Ovary (tissue), 9 donors: ENCODE results near the gene SNX13. TPM values are rescaled to one million over a fixed set of nuclear protein-coding genes. Genes with fewer than 3 reads are reported as not detected.
"Not testable (repeated sequence)": the region's sequence is repeated elsewhere in the genome, so short reads cannot be mapped to it uniquely, and the experiment has no call there.

Experiments used
- DNase-seq, 5 donors: peaks; one replicate each; pipeline ENCODE4 v3.0.0-alpha.2; 2019 to 2020
- H3K27ac ChIP-seq, 2 donors: fragments of 200-600 bp; one replicate each; pipeline versions ENCODE4 v1.5.1 to v1.8.0; 2019 to 2022
- H3K27me3 ChIP-seq: fragments of 200-600 bp; one replicate; pipeline ENCODE4 v1.8.0; 2022
- H3K36me3 ChIP-seq: fragments of 200-600 bp; sonication (generic); one replicate; pipeline ENCODE4 v1.5.1; 2019
- H3K4me1 ChIP-seq: one replicate; pipeline ENCODE4 v1.8.1; 2013; ENCODE audit warnings: mild to moderate bottlenecking, moderate library complexity; ENCODE audit not compliant: insufficient read depth
- H3K4me3 ChIP-seq: fragments of 200-600 bp; sonication (generic); one replicate; pipeline ENCODE4 v1.5.1; 2017
- H3K9me3 ChIP-seq, 2 donors: fragments of 200-600 bp in 1 of 2; sonication (generic) in 1 of 2; one replicate each; pipeline versions ENCODE4 v1.5.1 to v1.8.1; 2013 to 2019; ENCODE audit warnings: mild to moderate bottlenecking in 1 of 2, moderate library complexity in 1 of 2
- EP300 ChIP-seq: sonication (generic); formaldehyde crosslinking; IDR thresholded peaks from one replicate; pipeline ENCODE4 v1.6.1; 2017; ENCODE audit warnings: antibody characterized with exemption
- POLR2A ChIP-seq: fragments of 450-650 bp; IDR thresholded peaks from one replicate; pipeline ENCODE4 v1.6.1; 2017; ENCODE audit warnings: antibody characterized with exemption, mild to moderate bottlenecking, moderate library complexity
- WGBS, 3 donors: extraction: QIAGEN DNeasy Blood & Tissue Kit in 1 of 3; methylation state at CpG; one replicate each; pipeline versions ENCODE4 v1.1.5 to v1.1.7; 2013 to 2017; 5-methylcytosine and 5-hydroxymethylcytosine counted together
- intact Hi-C, 4 donors: fragments of 100-400 bp; cut with DNase I; formaldehyde crosslinking; loops; one replicate each; pipeline versions ENCODE4 v1.11.0 to v1.15.1; 2022 to 2023
- polyA plus RNA-seq, 2 donors: library from polyadenylated mRNA; stranded (reverse); fragments of 200-250 nt in 1 of 2; fragments of 350-450 nt in 1 of 2; fragmentation: Illumina TruSeq in 1 of 2; extraction: RNeasy Lipid Tissue Mini Kit (QIAGEN cat#74804) in 1 of 2; gene quantifications; one replicate each; pipeline ENCODE4 v1.2.3, GENCODE V29; 2013 to 2014
- total RNA-seq, 7 donors: library from RNA; depleted of rRNA in 2 of 7; stranded (reverse); fragments of >200 nt in 2 of 7; fragmentation: NEBNext Ultra II Directional in 3 of 7; extraction: Animal tissue kit (Norgen Biotek cat#: 25700) in 3 of 7; gene quantifications; one replicate each; pipeline versions ENCODE4 v1.1.0 to v1.2.4, GENCODE V29; 2016 to 2023
- TF ChIP-seq, protein P1 (sequence below), 3 donors: fragments of 450-650 bp in 2 of 3; fragments of 200-600 bp in 1 of 3; IDR thresholded peaks; one replicate each; pipeline versions ENCODE4 v1.5.1 to v1.8.0; 2016 to 2022; ENCODE audit warnings: antibody characterized with exemption in 3 of 3, mild to moderate bottlenecking in 1 of 3
- donor health status: DM: no; HTN: no; CAD: no; lungs with moderate emphysema.
- donor health status: DM: no; HTN: no; CAD: no.
- donor health status: Bipolar disorder and iron deficiency.
- donor health status: DM: yes; HTN: yes; CAD: no.
- donor health status: DM: no; HTN: no; CAD: no.
- donor health status: DM: yes; HTN: yes; CAD: no.

The SNX13 gene
- total and polyA plus RNA-seq, 9 donors = 12.1 to 51.1 (median 46.1) TPM

DNA sequence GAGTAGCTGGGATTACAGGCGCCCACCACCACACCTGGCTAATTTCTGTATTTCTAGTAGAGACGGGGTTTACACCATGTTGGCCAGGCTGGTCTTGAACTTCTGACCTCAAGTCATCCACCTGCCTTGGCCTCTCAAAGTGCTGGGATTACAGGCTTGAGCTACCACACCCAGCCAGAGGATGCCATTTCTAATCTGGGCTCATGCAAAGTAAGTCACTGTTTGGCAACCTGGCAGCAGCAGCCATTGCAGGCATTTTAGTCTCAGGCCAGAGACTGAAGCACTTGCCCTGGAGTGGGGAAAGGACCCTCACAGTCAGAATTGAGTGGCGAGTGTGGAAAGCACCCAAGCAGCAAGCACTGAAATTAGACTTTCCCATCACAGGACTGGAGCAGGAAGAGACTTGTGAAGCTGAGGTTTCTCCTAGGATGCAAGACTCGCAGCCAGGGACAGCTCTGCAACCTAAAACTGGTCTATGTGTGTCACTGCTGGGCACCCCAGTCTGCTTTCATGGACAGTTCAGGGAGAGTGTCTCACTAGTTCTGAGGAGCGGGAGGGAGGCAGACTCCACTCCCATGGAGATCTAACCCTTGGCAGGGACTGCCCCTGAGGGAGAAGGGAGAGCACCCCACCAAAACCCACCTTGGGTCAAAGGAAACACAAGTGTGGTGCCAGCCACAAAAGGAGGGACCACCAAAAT, 27.6 kb downstream of the SNX13 start:
- WGBS, 3 donors = 86 to 96% (median 87%) methylated on average over 5 of the region's 5 CpGs

DNA sequence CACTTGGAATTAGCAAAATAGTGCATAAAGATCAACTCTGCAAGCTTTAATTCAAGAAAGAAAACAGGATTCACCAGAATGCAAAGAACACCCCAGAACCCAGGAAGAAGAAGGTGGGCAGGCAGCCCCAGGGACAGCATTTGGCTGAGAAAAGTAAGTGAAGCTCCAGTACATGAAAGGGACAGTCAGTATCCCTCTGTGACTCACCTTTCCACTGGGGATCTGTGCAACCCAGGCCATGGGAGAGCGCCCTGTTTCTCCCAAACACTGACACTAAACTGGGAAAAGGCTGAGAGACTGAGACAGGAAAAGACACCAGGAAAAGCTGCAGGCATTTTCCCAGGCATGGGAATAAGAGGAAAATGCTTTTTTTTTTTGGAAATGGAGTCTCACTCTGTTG, 28.2 kb downstream of the SNX13 start:
- H3K4me3 ChIP-seq = no peak overlapping the region
- 38 to 97% (median 40%) methylated on average over 1 of the region's 1 CpG for WGBS, 3 donors
- H3K27me3 ChIP-seq = no peaks in the 10 kb centered on the region
- intact Hi-C loops = no loop called here
- TF ChIP-seq, protein P1, sequence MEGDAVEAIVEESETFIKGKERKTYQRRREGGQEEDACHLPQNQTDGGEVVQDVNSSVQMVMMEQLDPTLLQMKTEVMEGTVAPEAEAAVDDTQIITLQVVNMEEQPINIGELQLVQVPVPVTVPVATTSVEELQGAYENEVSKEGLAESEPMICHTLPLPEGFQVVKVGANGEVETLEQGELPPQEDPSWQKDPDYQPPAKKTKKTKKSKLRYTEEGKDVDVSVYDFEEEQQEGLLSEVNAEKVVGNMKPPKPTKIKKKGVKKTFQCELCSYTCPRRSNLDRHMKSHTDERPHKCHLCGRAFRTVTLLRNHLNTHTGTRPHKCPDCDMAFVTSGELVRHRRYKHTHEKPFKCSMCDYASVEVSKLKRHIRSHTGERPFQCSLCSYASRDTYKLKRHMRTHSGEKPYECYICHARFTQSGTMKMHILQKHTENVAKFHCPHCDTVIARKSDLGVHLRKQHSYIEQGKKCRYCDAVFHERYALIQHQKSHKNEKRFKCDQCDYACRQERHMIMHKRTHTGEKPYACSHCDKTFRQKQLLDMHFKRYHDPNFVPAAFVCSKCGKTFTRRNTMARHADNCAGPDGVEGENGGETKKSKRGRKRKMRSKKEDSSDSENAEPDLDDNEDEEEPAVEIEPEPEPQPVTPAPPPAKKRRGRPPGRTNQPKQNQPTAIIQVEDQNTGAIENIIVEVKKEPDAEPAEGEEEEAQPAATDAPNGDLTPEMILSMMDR (IDR thresholded peaks at IDR 0.05) = no peak
- TF ChIP-seq EP300 = no peak
- H3K4me1 ChIP-seq = peaks cover 4% of the 10 kb centered on the region
- no peak for DNase-seq
- no peaks in the 10 kb centered on the region for H3K36me3 ChIP-seq
- H3K9me3 ChIP-seq = no peaks in the 10 kb centered on the region
- no peak overlapping the region for H3K27ac ChIP-seq

More for the DNA sequence above, 27.6 kb downstream of the SNX13 start:
- H3K9me3 ChIP-seq = no peaks in the 10 kb centered on the region
- peak in 1 of 5 donors; percentile 3 for DNase-seq
- no peak overlapping the region for H3K4me3 ChIP-seq
- H3K27ac ChIP-seq = no peak overlapping the region
- intact Hi-C loops = no loop called here
- peaks cover 4% of the 10 kb centered on the region for H3K4me1 ChIP-seq
- H3K36me3 ChIP-seq = no peaks in the 10 kb centered on the region
- no peaks in the 10 kb centered on the region for H3K27me3 ChIP-seq
- no peak for TF ChIP-seq EP300

DNA sequence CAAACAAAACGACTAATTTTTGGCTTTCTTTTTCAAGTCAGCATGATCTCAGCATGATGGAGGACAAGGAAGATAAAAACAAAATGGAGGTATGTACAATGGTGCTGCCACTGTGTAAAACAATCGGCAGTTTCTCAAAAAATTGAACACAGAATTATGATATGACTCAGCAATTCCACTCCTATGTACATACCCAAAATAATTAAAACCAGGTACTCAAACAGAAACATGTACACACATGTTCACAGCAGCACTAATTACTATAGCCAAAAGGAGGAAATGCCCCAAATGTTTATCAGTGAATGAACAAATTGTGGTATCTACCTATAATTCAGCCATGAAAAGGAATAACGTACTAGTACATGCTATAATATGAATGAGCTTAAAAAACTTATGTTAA, 29.9 kb downstream of the SNX13 start:
- WGBS, 3 donors = 97 to 99% (median 98%) methylated on average over 3 of the region's 3 CpGs

DNA sequence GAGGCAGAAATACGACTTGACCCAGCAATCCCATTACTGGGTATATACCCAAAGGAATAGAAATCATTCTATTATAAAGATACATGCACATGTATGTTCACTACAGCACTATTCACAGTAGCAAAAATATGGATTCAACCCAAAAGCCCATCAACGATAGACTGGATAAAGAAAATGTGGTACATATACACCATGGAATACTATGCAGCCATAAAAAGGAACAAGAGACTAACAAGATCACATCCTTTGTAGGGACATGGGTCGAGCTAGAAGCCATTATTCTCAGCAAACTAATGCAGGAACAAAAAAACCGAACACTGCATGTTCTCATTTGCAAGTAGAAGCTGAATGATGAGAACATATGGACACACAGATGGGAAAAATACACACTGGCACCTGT, 31.0 kb downstream of the SNX13 start:
- intact Hi-C loops, H3K4me1 ChIP-seq, H3K4me3 ChIP-seq, H3K36me3 ChIP-seq, H3K27me3 ChIP-seq, H3K27ac ChIP-seq, DNase-seq, H3K9me3 ChIP-seq: not testable (repeated sequence)
- WGBS, 3 donors = 94 to 96% (median 94%) methylated on average over 4 of the region's 4 CpGs

More for the DNA sequence above, 29.9 kb downstream of the SNX13 start:
- Histone ChIP-seq H3K4me3 (no peak overlapping the region), H3K27me3 (no peaks in the 10 kb centered on the region), H3K9me3 (no peaks in the 10 kb centered on the region), H3K4me1 (peaks cover 4% of the 10 kb centered on the region), H3K27ac (no peak overlapping the region), H3K36me3 (no peaks in the 10 kb centered on the region)
- no peak for DNase-seq
- intact Hi-C loops = no loop called here
- TF ChIP-seq, protein P1 (IDR thresholded peaks at IDR 0.05) = no peak

DNA sequence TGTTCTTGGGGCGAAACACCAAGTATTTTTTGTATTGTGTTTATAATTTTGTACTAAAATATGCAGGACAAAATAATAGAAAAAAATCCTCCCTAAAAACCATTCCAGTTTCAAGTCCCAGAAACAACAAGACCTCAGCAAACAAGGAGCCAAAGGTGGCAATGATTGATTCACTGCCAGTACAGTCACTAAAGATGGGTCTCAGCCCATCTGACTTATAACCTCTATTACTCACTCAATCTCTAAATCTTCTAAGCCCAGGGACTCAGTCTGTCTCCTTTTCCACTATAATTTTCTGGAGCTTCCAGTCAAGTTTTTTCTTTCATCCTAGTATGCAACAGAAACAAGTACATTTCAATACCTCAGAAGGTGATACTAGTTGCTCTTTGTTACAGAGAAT, 33.3 kb downstream of the SNX13 start:
- H3K4me1 ChIP-seq = no peaks in the 10 kb centered on the region
- H3K27ac ChIP-seq = no peak overlapping the region
- no peak for DNase-seq
- no peak overlapping the region for H3K4me3 ChIP-seq
- WGBS, 3 donors = 94% methylated on average over 1 of the region's 1 CpG
- TF ChIP-seq POLR2A (no peak), EP300 (no peak)
- TF ChIP-seq, protein P1 (IDR thresholded peaks at IDR 0.05) = no peak
- no peaks in the 10 kb centered on the region for H3K9me3 ChIP-seq
- intact Hi-C loops = no loop called here
- H3K27me3 ChIP-seq = no peaks in the 10 kb centered on the region
- no peaks in the 10 kb centered on the region for H3K36me3 ChIP-seq
